Activated CD8-positive, alpha-beta memory T cell treated with anti-CD3 and anti-CD28 coated beads for 4 hours (primary cell): ENCODE results near the gene USP32.
"Not testable (repeated sequence)": the region's sequence is repeated elsewhere in the genome, so short reads cannot be mapped to it uniquely, and the experiment has no call there.

Experiments used
- DNase-seq, 2 donors: peaks; one replicate each; pipeline ENCODE4 v3.0.0-alpha.2; 2020; ENCODE audit warnings: low read depth in 2 of 2

USP32 gene

DNA sequence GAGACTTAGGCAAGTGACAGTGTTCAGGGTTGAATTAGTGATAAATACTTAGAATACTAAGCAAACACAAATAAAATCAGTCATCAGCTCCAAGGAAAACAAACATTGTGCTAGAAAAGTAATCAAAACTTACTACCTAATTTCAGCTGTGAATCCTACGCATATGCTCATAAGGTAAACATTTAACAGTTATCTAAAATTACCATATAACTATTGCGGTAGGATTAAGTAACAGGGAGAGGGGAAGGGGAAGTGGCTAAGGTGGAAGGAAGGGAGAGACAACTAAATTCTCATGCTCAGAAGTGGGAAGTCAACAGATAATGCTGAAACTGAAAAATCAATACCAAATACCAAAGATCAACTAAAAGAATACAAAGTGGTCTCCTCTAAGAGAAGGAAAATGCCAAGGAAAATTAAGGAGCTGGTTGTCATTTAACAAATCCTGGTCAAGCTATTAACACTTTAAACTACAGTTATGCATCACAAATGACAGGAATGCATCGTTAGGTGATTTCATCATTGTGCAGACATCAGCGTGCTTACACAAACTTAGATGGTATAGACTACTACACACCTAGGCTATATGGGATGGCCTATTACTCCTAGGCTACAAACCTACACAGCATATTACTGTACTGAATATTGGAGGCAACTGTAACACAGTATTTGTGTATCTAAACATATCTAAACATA is 20.0 kb downstream of the USP32 start:
- DNase-seq, result no peak

DNA sequence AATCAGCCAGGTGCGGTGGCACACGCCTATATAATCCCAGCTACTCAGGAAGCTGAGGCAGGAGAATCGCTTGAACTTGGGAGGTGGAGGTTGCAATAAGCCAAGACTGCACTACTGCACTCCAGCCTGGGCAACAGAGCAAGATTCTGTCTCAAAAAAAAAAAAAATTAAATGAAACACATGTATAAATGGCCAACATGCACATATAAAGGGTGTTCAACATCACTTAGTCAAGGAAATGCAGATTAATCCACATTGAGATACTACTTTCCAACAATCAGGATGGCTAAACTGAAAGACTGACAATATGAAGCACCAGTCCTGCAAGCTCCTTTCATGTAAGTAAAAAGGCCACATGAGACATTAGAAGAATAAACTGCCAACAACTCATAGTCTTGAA is 20.5 kb downstream of the USP32 start:
- DNase-seq, result no peak

DNA sequence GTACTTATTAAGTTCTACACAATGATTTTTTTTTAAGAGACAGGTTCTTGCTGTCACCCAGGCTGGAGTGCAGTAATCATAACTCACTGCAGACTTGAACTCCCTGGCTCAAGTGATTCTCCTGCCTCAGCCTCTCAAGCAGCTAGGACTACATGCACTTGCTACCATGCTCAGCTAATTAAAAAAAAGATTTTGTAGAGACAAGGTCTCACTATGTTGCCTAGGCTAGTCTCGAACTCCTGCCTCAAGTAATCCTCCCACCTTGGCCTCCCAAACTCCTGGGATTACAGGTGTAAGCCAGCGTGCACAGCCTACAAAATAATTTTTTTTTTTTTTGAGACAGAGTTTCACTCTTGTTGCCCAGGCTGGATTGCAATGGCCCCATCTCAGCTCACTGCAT is 22.2 kb downstream of the USP32 start:
- DNase-seq, result no peak

DNA sequence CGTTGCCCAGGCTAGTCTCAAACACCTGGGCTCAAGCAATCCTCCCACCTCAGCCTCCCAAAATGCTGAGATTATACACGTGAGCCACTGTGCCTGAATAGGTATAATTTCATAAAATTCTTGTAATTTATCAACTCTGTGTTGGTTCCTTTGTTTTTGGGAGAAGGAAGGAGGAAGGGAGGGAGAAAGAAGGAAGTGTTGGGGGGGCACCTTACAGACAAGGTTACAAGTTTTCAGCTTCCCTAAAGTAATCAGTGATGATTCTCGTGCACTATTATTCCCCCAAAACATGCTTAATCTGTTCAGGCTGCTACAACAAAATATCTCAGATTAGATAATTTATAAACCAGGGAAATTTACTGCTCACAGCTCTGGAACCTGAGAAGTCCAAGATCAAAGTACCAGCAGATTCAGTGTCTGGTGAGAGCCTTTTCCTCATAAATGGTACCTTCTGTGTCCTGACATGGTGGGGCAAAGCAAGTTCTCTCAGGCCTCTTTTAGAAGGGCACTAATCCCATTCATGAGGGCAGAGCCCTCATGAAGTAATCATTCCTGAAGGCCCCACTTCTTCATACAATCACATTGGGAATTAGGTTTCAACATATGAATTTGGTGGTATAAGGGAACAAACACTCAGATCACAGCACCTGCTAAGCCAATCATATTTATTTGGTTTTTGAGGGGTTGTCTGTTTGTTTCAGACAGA is 28.1 kb downstream of the USP32 start:
- DNase-seq, result no peak

DNA sequence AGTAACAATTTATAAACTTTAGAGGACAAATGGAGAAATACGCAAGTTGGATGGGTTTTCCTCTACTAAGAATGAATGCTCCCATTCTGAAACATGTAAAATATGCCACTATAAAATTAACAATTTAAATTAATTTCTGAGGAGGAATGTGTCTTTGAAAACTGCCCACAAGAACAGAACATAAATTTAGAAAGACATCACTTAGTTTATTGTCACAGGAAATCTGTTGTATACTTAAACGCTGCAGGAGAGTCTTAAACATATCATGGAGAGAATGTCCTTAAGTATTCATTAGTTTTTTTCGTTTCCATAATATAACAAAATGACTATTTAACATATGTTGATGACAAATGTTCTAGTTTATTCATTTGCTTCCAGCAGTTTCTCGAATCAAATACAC is 29.6 kb downstream of the USP32 start:
- DNase-seq, result no peak

DNA sequence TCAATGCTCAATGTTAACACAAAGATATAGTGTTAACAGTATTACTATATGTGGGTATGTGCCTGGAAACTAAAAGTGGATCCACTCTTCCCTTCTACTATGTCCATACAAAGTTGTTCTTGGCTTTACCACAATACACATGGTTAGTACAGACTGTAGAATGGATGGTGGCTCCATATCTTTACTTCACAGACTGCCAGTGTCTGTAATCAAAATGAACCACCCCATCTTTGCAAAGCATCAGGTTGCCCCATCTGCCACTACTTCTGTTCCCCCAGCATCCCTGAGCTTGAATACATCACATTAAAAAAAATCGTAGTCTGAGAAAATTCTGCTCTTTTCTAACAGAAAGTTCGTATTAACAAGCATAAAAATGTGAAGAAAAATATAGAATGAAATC is 30.0 kb downstream of the USP32 start:
- no peak for DNase-seq

DNA sequence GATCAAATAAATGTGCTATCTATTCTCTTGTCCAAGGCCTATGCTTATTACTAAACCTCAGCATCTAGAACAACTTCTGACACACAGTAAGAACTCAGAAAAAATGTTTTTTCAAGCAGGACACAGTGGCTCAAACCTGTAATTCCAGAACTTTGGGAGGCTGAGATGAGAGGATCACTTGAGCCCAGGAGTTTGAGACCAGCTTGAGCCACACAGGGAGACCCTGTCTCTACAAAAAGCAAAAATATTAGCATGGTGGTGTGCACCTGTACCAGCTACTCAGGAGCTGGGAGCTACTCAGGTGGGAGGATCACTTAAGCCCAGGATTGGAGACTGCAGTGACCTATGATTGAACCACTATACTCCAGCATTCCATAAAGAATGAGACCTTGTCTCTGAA is 32.5 kb downstream of the USP32 start:
- DNase-seq, result no peak

DNA sequence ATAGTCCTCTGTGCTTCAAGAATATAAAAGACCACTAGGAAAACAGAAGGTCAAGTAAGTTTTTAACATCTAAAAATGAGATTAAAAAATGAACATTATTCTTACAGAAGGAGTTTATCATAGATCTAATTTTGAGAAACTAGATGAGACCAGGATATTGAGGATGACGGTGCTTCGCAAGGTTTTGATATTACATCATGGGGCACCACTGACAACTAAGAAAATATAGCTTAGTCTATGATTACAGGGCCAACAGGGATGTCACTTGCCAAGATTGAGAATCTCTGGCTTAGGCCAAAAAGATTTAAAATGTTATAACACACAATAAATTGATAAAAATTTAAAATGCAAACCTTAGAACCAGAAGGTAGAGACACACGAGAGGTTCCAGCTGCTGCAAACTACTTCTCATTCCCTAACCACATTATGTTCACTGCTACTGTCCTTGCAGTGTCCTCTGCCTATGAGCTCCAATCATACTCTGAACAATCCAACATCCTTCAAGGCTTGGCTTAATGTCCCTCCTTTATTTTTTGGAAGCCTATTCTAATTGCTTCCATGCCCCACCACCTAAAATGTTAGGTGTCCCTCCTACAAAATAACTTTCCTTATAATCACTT is 33.2 kb downstream of the USP32 start:
- DNase-seq, result no peak

DNA sequence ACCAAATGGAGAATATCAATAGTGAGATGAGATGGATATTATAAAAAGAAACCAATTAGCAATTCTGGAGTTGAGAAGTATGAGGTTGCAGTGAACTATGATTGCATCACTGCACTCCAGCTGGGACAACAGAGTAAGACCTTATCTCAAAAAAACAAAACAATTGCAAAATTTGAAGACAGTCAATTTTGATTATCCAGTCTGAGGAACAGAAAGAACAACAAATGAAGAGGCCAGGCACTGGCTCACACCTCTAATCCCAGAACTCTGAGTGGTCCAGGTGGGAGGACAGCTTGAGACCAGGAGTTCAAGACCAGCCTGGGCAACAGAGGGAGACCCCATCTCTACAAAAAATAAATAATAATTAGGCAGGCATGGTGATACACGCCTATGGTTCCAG is 35.0 kb downstream of the USP32 start:
- DNase-seq, result no peak

DNA sequence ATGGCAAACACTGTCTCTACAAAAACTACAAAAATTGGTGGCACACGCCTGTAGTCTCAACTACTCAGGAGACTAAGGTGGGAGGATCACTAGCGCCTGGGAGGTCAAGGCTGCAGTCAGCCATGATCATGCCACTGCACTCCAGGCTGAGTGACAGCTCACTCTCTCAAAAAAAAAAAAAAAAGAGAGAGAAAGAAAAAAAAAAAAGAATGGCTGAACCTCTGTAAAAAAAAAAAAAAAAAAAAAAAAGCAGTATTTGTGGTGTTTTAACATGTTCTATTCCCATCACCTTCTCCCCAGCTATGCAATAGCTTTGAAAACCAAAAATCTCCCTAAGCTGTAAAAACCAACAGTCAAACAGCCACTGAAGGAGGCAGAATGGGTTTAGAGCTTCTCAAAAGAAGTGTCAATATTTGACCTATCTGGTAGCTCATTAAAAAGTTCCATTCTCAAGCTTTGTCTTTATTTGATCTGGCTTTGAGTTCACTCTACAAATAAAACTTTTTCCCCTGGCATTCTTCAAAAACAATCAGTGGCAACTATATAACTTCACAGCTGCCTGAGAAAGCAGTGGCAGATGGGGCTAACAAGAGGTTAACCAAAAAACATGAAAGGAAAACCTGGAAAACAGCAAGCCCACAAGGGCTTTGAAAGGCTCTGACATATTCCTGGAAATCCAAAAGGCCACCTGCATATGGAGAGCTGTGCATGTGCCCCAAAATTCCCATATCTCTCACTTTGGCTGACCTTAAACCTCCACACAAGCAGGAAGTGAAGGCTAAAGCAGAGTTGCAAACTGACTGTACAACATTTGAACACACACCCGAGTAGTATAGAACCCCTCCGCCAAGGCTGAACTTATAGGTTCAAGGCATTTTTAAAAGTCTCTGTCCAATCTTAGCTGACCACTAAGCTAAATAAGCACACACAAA is 36.0 kb downstream of the USP32 start:
- no peak for DNase-seq

DNA sequence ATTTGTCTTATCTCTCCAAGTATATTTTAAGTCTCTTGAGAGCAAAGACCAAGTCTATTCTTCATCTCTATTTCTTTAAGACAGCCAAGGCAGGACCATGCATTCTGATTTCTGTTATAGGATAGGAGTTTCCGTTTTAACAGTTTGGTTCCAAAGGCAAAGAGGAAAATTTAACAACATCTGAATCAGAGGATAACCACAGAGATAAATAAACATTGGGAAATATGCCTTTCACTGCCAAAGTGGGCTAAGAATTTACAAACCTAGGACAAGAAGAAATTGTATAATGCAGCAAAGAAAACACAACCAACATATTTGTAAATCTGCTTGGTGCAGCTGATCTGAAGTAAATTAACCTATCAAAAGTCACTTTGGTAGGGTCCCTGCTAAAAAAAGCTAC is 37.7 kb downstream of the USP32 start:
- no peak for DNase-seq

DNA sequence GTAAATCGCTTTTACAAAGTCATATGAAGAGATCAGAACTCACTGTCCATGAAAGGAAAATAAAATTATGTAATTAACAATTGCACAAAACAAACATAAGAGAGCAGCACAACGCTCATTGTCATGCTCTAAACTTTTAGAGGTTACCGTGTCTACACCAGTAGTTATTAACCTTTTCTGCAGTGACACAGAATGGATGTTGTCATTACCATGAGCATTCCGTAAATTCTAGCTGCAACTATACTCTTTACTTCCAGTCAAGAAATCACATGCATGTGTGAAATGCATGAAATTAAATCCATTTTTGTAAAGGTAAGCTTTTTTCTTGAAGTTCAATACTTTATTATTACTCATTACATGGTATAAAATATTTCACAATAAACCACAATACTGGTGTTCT is 38.2 kb downstream of the USP32 start:
- DNase-seq, result no peak

DNA sequence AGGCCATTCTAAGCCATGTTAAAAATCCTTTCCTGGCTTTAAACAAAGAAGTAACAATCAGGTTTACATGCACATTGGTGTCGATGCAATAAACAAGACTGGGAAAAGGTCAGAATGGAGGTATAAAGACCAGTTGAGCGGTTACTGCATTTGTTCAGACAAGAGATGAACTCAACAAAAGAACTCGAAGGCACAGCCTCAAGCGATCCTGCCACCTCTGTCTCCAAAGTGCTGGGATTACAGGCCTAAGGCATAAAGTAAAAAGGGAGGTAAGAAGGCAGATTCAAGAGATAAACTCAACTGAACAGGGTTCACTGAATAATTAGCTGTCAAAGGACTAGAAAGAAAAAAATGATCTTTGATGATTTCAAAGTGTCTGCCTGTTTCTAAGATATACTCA is 39.4 kb downstream of the USP32 start:
- no peak for DNase-seq

DNA sequence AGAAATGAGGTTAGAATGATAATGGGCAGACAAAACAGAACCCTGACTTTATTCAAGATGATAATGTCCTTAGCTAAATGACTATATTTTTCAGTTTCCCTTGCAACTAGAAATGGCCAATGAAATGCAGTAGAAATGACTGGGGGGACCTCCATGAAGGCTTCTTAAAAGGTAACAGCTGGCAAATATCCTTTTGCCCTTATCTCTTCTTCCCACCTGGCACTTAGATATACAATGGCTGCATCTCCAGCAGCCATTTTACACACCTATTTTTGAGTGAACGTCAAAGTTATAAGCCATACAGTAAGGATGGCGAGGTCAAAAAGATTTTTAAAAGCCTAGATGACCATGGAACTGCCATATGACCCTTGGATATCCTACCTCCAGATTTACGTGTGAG is 39.9 kb downstream of the USP32 start:
- no peak for DNase-seq

DNA sequence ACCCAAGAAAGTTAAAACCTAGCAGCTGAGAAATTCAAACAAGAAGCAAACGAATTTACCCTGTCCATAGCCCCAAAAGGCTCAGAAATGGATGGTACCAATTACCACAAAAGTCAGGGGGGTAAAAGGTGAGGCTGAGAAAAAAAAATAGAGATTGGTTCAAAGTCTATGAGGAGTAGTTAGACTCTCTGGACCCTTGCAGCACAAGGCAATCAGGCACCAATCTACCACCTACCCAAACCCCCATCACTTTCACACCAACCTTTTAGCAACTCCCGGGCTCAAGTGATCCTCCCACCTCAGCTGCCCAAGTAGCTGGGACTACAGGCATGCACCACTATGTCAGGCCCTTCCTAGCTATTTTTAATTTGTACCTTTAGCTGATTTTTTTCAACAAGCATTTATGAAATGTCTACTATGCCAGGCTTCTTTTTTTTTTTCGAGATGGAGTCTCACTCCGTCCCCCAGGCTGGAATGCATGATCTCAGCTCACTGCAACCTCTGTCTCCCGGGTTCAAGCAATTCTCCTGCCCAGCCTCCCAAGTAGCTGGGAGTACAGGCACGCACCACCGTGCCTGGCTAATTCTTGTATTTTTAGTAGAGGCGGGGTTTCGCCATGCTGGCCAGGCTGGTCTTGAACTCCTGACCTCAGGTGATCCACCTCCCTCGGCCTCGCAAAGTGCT is 40.8 kb downstream of the USP32 start:
- DNase-seq, result no peak

DNA sequence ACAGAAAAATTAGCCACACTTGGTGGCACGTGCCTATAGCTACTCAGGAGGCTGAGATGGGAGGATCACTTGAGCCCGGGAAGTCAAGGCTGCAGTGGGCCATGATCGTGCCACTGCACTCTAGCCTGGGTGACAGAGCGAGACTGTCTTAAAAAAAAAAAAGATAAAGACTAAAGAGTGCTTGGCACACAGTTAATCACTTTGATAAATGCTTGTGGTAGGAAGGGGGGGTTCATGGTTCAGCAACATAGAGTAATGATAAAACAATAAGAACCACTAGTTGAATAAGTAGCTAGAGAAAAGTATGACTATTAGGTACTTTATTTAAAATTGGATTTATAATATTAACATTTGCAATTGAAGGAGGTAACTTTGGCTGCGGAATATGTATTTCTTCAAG is 43.3 kb downstream of the USP32 start:
- DNase-seq, result no peak

DNA sequence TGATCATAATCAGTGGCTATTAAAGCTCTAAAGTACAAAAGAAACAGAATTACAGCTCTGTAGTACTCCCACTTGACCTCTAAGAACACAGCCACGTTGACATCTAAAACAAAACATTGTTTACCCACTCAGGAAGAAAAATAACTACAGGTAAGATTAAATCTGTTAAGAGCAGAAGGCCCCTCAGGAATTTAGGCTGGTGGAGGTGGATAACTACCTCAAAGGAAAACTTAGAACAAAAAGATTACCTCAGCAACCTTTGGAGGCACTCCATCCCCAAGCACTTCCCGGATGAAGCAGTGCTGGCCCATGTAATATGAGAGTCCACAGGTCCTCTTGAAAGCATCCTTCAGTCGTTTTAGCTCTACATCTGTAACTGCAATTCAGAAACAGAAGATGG is 46.7 kb downstream of the USP32 start:
- no peak for DNase-seq

DNA sequence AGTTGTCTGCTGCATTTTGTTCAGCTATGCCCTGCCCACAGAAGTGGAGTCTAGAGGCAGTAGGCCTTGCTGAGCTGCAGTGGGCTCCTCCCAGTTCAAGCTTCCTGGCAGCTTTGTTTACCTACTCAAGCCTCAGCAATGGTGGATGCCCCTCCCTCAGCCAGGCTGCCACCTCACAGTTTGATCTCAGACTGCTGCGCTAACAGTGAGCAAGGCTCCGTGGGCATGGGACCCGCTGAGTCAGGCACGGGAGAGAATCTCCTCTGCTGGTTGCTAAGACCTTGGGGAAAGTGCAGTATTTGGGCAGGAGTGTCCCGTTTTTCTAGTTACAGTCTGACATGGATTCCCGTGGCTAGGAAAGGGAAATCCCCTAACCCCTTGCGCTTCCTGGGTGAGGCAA is 49.4 kb downstream of the USP32 start:
- DNase-seq, result not testable (repeated sequence)

DNA sequence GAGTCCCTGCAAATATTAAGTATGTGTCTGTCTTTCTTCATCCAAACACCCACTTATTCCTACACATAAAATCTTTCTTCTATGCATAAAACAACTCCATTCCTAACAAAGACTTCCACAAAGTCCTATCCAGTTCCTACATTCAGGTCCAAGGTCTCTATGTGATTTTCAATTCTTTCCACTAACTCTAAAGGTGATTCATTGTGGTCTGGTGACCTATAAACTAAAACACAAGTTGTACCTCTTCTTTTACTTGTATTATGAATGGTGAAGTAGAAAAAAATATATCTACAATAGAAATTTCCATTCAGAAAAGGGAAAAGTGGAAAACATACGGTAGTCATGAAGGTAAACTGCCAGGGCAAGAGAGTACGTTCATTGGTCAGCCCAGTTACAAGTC is 56.6 kb downstream of the USP32 start:
- DNase-seq, result no peak

DNA sequence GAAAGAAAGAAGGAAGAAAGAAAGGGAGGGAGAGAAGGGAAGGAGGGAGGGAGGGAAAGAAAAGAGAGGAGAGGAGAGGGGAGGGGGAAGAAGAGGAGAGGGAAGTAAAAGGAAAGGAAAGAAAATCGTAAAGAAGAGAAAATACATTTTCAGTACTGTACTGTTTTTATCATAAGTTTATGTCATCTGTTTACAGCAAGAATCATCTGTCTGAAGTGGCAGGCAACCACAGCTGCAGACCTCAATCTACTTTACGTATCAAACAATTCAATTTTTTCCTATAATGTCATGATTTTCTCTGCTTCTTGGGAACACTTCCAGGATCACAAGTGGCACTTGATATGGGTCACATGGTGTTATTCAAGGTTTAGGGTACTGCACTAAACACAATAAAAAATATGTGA is 58.3 kb downstream of the USP32 start:
- DNase-seq, result no peak

DNA sequence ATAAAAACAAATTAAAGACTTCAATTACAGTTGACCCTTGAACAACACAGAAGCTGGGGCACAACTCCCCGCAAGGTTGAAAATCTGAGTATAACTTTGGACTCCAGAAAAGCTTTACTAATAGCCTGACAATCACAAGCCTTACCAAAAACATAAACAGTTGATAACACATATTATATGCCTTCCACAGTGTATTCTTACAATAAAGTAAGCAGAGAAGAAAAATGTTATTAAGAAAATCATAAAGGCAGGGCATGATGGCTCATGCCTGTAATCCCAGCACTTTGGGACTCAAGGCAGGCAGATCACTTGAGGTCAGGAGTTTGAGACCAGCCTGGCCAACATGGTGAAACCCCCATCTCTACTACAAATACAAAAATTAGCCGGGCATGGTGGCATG is 58.9 kb downstream of the USP32 start:
- not testable (repeated sequence) for DNase-seq

DNA sequence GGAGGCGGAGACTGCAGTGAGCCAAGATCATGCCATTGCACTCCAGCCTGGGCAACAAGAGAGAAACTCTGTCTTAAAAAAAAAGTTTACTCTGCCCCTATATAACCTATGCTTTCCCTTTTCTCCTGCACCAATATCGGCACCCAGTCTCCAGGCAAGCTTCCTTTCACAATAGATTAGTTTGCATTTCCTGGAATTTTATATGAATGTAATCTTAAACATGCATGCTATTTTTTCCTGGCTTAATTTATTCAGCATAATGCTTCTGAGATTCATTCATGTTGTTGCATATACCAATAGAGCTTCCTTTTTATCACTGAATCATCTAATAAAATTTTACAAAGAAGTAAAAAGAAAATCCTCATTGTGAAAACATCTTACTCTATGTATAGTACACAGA is 59.4 kb downstream of the USP32 start:
- no peak for DNase-seq
